Measurements from ENCODE around the gene RTN1. TPM values are rescaled to one million over a fixed set of nuclear protein-coding genes. Genes with fewer than 3 reads are reported as not detected.

The RTN1 gene
- total RNA-seq, 1 donor from 2014 or later, result not detected

DNA sequence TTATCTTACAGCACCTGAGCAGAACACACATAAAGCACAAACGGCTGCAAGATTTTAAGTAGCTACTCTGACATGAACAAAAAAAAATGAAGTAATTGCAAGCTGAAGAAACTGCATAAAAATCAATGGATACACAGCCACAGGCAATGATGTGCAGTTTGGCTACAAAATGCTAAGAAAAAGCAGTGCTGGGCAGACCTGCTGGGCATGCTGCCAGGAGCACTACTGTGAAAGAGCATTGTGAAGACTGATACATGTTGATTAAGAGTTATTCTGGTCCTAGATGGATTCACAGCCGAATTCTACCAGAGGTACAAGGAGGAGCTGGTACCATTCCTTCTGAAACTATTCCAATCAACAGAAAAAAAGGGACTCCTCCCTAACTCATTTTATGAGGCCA, 20.1 kb upstream of the RTN1 start:
- Histone ChIP-seq H3K4me3 (ENCODE audit: low read depth, low read length) (no peak overlapping the region), H3K27me3 (ENCODE audit: control insufficient read depth, insufficient read depth, low read length) (no peaks in the 10 kb centered on the region), H3K36me3 (ENCODE audit: control insufficient read depth, insufficient read depth, low read length) (no peaks in the 10 kb centered on the region)
- TF ChIP-seq, protein P1, sequence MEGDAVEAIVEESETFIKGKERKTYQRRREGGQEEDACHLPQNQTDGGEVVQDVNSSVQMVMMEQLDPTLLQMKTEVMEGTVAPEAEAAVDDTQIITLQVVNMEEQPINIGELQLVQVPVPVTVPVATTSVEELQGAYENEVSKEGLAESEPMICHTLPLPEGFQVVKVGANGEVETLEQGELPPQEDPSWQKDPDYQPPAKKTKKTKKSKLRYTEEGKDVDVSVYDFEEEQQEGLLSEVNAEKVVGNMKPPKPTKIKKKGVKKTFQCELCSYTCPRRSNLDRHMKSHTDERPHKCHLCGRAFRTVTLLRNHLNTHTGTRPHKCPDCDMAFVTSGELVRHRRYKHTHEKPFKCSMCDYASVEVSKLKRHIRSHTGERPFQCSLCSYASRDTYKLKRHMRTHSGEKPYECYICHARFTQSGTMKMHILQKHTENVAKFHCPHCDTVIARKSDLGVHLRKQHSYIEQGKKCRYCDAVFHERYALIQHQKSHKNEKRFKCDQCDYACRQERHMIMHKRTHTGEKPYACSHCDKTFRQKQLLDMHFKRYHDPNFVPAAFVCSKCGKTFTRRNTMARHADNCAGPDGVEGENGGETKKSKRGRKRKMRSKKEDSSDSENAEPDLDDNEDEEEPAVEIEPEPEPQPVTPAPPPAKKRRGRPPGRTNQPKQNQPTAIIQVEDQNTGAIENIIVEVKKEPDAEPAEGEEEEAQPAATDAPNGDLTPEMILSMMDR (IDR thresholded peaks at IDR 0.05; ENCODE audit: insufficient read depth, low read length, severe bottlenecking), result no peak
- FAIRE-seq (no peak), DNase-seq (ENCODE audit: low read depth) (no peak)

DNA sequence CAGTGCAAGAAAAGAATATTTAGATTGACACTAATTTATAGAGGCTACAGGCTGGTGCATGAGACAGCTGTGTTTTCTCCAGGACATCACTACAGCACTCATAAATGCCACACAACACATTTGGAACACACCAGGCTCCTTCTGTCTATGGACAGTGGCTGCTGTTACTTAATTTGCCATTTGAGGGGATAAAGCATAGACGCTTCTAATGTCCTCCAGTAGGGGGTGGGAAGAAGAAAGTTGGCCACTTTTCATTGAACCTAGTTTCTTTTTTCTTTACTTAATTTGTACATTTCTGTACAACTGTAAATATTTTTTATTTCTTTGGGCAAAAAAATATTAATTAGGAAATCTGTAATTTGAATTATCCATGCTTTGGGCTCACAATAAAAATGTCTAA, 12.4 kb upstream of the RTN1 start:
- H3K36me3 ChIP-seq (ENCODE audit: control insufficient read depth, insufficient read depth, low read length), result no peaks in the 10 kb centered on the region
- DNase-seq (ENCODE audit: low read depth), result peak; percentile 2
- TF ChIP-seq, protein P1 (IDR thresholded peaks at IDR 0.05; ENCODE audit: insufficient read depth, low read length, severe bottlenecking), result peak; percentile 5
- H3K4me3 ChIP-seq (ENCODE audit: low read depth, low read length), result no peak overlapping the region
- H3K27me3 ChIP-seq (ENCODE audit: control insufficient read depth, insufficient read depth, low read length), result no peaks in the 10 kb centered on the region
- no peak for FAIRE-seq

DNA sequence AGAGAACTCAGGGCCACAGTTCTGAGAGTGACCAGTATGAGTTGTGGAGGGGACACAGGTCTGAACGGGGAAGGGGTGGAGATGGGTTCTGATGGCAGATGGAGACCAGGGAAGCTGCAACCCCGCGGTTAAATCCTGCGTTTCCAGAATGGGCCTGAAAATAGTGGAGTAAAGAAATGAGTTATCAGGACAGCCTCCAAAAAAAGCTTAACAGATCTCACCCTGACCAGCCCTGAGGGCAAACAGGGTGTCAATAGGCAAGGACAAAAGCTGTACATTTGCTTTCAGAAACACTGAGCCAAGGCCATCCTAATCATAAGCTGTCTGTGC, 555 bp upstream of the RTN1 start:
- no peak for FAIRE-seq

DNA sequence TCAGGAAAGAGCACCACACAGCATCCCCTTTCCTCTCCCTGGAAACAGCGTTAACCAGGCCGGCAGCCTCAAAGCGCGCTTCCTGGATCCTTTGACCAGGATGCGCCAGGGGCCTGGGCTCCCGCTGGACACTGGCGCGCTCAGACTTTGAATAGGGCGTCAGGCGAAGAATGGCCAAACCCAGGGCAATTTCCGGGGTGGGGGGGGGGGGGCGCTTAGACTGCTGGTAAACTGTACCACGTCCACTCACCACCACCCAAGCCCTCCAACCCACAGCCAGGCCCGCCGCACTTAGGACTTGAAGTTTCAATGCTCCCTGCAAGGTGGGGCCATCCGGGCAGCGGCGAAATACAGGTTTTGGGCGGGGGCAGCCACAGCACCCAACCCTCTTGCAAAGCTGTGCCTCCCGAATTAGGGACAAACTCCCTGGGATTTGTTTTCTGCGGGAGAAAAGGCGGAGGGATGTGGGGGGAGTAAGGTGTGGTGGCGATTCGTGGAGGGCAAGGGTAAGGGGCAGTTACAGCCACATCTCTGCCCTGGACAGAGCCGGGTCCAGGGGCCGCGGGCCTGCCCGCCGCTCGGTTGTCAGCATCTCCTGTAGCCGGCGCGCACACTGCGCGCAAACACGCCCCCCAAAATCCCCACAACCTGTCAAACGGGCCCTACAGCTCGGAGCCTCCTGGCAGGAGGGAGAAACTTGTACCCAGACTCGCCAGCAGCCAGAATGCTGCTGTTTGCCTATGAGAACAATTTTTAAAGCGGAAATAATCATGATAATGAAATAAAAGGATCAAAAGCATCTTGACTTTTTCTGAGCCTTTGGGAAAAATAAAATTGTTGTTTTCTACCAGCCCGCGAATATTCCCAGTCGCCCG, 958 bp downstream of the RTN1 start:
- H3K36me3 ChIP-seq (ENCODE audit: control insufficient read depth, insufficient read depth, low read length), result no peaks in the 10 kb centered on the region
- peaks cover 10% of the 10 kb centered on the region for H3K27me3 ChIP-seq (ENCODE audit: control insufficient read depth, insufficient read depth, low read length)
- FAIRE-seq (no peak), DNase-seq (ENCODE audit: low read depth) (no peak)
- no peak overlapping the region for H3K4me3 ChIP-seq (ENCODE audit: low read depth, low read length)
- TF ChIP-seq, protein P1 (IDR thresholded peaks at IDR 0.05; ENCODE audit: insufficient read depth, low read length, severe bottlenecking), result no peak

More for the DNA sequence above, 555 bp upstream of the RTN1 start:
- H3K36me3 ChIP-seq (ENCODE audit: control insufficient read depth, insufficient read depth, low read length), result no peaks in the 10 kb centered on the region
- H3K4me3 ChIP-seq (ENCODE audit: low read depth, low read length), result no peak overlapping the region
- peaks cover 10% of the 10 kb centered on the region for H3K27me3 ChIP-seq (ENCODE audit: control insufficient read depth, insufficient read depth, low read length)
- TF ChIP-seq, protein P1 (IDR thresholded peaks at IDR 0.05; ENCODE audit: insufficient read depth, low read length, severe bottlenecking), result no peak
- no peak for DNase-seq (ENCODE audit: low read depth)

DNA sequence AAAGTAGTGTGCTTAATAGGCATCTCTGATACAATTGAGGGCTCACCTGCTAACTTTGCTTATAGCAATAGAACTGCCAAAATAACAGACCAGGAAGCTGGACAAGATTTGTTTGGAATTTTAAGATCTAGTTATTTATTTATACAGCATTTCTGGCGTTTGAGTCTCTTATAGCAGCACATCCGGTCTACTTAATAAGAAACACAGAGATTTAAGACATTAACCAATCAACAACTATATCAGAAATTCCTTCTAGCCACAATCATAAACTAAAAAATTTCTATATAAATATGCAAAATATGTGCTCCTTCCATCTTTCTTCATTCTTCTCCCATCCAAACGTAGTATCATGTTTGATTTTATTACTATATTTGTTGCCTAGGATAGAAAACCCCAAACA, 2.6 kb downstream of the RTN1 start:
- H3K36me3 ChIP-seq (ENCODE audit: control insufficient read depth, insufficient read depth, low read length), result no peaks in the 10 kb centered on the region
- TF ChIP-seq, protein P1 (IDR thresholded peaks at IDR 0.05; ENCODE audit: insufficient read depth, low read length, severe bottlenecking), result no peak
- FAIRE-seq (no peak), DNase-seq (ENCODE audit: low read depth) (no peak)
- peaks cover 10% of the 10 kb centered on the region for H3K27me3 ChIP-seq (ENCODE audit: control insufficient read depth, insufficient read depth, low read length)
- H3K4me3 ChIP-seq (ENCODE audit: low read depth, low read length), result no peak overlapping the region
